HepG2 (cell line): ENCODE results near the gene C12orf43. TPM values are rescaled to one million over a fixed set of nuclear protein-coding genes. Genes with fewer than 3 reads are reported as not detected.

Experiments used
- BCL6 ChIP-seq: IDR thresholded peaks from 2 replicates; pipeline ENCODE4 v1.6.1; 2016; ENCODE audit warnings: missing genetic modification reagents, missing compliant biosample characterization
- DMAP1 ChIP-seq: IDR thresholded peaks from 2 replicates; pipeline ENCODE4 v1.6.1; 2016
- GABPA ChIP-seq, 2 experiments: IDR thresholded peaks; 2 replicates each; pipeline ENCODE4 v1.6.1; 2011 to 2016; ENCODE audit warnings: low read depth in 2 of 2, low read length in 1 of 2, missing biosample characterization in 1 of 2, missing genetic modification characterization in 1 of 2
- HES4 ChIP-seq: sonication (generic); formaldehyde crosslinking; IDR thresholded peaks from 2 replicates; pipeline ENCODE4 v1.9.0; 2021; ENCODE audit warnings: mild to moderate bottlenecking, missing genetic modification reagents, borderline replicate concordance
- HNRNPL ChIP-seq: fragments of 200-400 bp; formaldehyde crosslinking; IDR thresholded peaks from 2 replicates; pipeline ENCODE4 v1.6.1; 2017; ENCODE audit warnings: mild to moderate bottlenecking, low read depth, low read length
- HOXA3 ChIP-seq: sonication (generic); formaldehyde crosslinking; IDR thresholded peaks from 2 replicates; pipeline ENCODE4 v1.5.0; 2020; ENCODE audit warnings: missing genetic modification reagents
- HOXA7 ChIP-seq: sonication (generic); formaldehyde crosslinking; IDR thresholded peaks from 2 replicates; pipeline ENCODE4 v1.8.1; 2022; ENCODE audit warnings: mild to moderate bottlenecking, missing genetic modification reagents, moderate library complexity
- KLF9 ChIP-seq: IDR thresholded peaks from 2 replicates; pipeline ENCODE4 v1.6.1; 2016; ENCODE audit warnings: low read depth
- MTA1 ChIP-seq: sonication (generic); formaldehyde crosslinking; IDR thresholded peaks from 2 replicates; pipeline ENCODE4 v1.4.0; 2020; ENCODE audit warnings: missing genetic modification reagents, mild to moderate bottlenecking, borderline replicate concordance
- NAIF1 ChIP-seq: sonication (generic); formaldehyde crosslinking; IDR thresholded peaks from 2 replicates; pipeline ENCODE4 v1.5.0; 2020; ENCODE audit warnings: mild to moderate bottlenecking, missing genetic modification reagents, borderline replicate concordance
- NCOA2 ChIP-seq: sonication (generic); formaldehyde crosslinking; IDR thresholded peaks from 2 replicates; pipeline ENCODE4 v1.8.0; 2022; ENCODE audit warnings: inconsistent platforms
- SMC3 ChIP-seq: IDR thresholded peaks from 2 replicates; pipeline ENCODE4 v1.6.1; 2011; ENCODE audit warnings: low read length, improper control_type of control experiment
- SMYD3 ChIP-seq: sonication (generic); formaldehyde crosslinking; IDR thresholded peaks from 2 replicates; pipeline ENCODE4 v1.8.1; 2023; ENCODE audit warnings: mild to moderate bottlenecking, missing genetic modification reagents
- SOX13 ChIP-seq, 3 experiments: fragments of 450-650 bp in 1 of 3; sonication (generic) in 1 of 3; formaldehyde crosslinking in 1 of 3; IDR thresholded peaks in 2 of 3; conservative IDR thresholded peaks in 1 of 3; 2 replicates each; pipeline versions ENCODE4 v1.5.0 to v1.6.1; 2016 to 2020; ENCODE audit warnings: antibody characterized with exemption in 1 of 3, mild to moderate bottlenecking in 1 of 3, missing compliant biosample characterization in 1 of 3, missing genetic modification reagents in 1 of 3, moderate library complexity in 1 of 3
- ZNF660 ChIP-seq: sonication (generic); formaldehyde crosslinking; IDR thresholded peaks from 2 replicates; pipeline ENCODE4 v1.5.1; 2020; ENCODE audit warnings: mild to moderate bottlenecking, low read depth, missing genetic modification reagents, borderline replicate concordance
- ZNF878 ChIP-seq: sonication (generic); formaldehyde crosslinking; IDR thresholded peaks from 2 replicates; pipeline ENCODE4 v1.8.1; 2023; ENCODE audit warnings: mild to moderate bottlenecking, missing genetic modification reagents, moderate library complexity
- polyA plus RNA-seq, 8 experiments: library from polyadenylated mRNA; depleted of rRNA in 3 of 8; stranded (reverse) in 7 of 8; unstranded in 1 of 8; fragments of >200 nt; fragmentation: Illumina TruSeq in 4 of 8; extraction: Trizol in 4 of 8; gene quantifications; 2 replicates each; pipeline versions ENCODE4 v1.2.1 to v1.2.3, GENCODE V29; 2011 to 2016; ENCODE audit warnings: low read depth in 4 of 8, missing spikeins in 1 of 8, mixed read lengths in 1 of 8; ENCODE audit not compliant: insufficient read depth in 1 of 8
- total RNA-seq, 5 experiments: library from RNA; depleted of rRNA; stranded (reverse); fragments of >200 nt; fragmentation: Illumina TruSeq; extraction: Trizol; gene quantifications; 2 replicates each; pipeline ENCODE4 v1.2.3, GENCODE V29; 2016; ENCODE audit warnings: low read depth in 1 of 5
- TF ChIP-seq, protein P1 (sequence below): sonication (generic); formaldehyde crosslinking; IDR thresholded peaks from 2 replicates; pipeline ENCODE4 v1.5.0; 2020; ENCODE audit warnings: mild to moderate bottlenecking, missing genetic modification reagents, borderline replicate concordance
- TF ChIP-seq, protein P2 (sequence below): sonication (generic); formaldehyde crosslinking; IDR thresholded peaks from 2 replicates; pipeline ENCODE4 v1.9.0; 2022; ENCODE audit warnings: missing genetic modification reagents, mild to moderate bottlenecking, borderline replicate concordance
- TF ChIP-seq, protein P3 (sequence below): IDR thresholded peaks from 2 replicates; pipeline ENCODE4 v1.4.0; 2020; ENCODE audit warnings: mild to moderate bottlenecking, missing genetic modification reagents

Gene C12orf43
- total and polyA plus RNA-seq, 2 of the 13 experiments (the other 11 are each of a cell fraction or from before 2014, with no cell fraction given): 7.9 to 11.1 TPM

GRCh38 chr12:120984351-120984898 is 31.9 kb downstream of the C12orf43 start (continued):
- TF ChIP-seq GABPA (IDR thresholded peaks at IDR 0.05; ENCODE audit: low read depth, low read length) (no peak), GABPA (CRISPR knock-in tag; IDR thresholded peaks at IDR 0.05; ENCODE audit: low read depth) (no peak), HNRNPL (no peak), KLF9 (CRISPR knock-in tag) (no peak), NCOA2 (CRISPR knock-in tag) (peak; percentile 60), SMYD3 (CRISPR knock-in tag) (0 out of 2 replicates have a peak, but pooled peaks have one; percentile 39), NAIF1 (CRISPR knock-in tag) (no peak), HOXA3 (CRISPR knock-in tag) (peak; percentile 48; the same call in 1 of the 2 replicates), ZNF660 (CRISPR knock-in tag) (no peak), ZNF878 (CRISPR knock-in tag) (0 out of 2 replicates have a peak, but pooled peaks have one; percentile 11), SOX13 (IDR thresholded peaks at IDR 0.05) (no peak), SOX13 (CRISPR knock-in tag; conservative IDR thresholded peaks at IDR 0.05 in 1 of 2, IDR thresholded peaks at IDR 0.05 in 1 of 2) (peak in 1 of 2 experiments; percentile 49; a peak in 1 of 4 replicates), HES4 (CRISPR knock-in tag) (no peak), SMC3 (peak; percentile 7; the same call in 1 of the 2 replicates), HOXA7 (CRISPR knock-in tag) (no peak), DMAP1 (CRISPR knock-in tag) (0 out of 2 replicates have a peak, but pooled peaks have one; percentile 21), BCL6 (CRISPR knock-in tag) (no peak), MTA1 (CRISPR knock-in tag) (0 out of 2 replicates have a peak, but pooled peaks have one; percentile 70)
- TF ChIP-seq, protein P1, sequence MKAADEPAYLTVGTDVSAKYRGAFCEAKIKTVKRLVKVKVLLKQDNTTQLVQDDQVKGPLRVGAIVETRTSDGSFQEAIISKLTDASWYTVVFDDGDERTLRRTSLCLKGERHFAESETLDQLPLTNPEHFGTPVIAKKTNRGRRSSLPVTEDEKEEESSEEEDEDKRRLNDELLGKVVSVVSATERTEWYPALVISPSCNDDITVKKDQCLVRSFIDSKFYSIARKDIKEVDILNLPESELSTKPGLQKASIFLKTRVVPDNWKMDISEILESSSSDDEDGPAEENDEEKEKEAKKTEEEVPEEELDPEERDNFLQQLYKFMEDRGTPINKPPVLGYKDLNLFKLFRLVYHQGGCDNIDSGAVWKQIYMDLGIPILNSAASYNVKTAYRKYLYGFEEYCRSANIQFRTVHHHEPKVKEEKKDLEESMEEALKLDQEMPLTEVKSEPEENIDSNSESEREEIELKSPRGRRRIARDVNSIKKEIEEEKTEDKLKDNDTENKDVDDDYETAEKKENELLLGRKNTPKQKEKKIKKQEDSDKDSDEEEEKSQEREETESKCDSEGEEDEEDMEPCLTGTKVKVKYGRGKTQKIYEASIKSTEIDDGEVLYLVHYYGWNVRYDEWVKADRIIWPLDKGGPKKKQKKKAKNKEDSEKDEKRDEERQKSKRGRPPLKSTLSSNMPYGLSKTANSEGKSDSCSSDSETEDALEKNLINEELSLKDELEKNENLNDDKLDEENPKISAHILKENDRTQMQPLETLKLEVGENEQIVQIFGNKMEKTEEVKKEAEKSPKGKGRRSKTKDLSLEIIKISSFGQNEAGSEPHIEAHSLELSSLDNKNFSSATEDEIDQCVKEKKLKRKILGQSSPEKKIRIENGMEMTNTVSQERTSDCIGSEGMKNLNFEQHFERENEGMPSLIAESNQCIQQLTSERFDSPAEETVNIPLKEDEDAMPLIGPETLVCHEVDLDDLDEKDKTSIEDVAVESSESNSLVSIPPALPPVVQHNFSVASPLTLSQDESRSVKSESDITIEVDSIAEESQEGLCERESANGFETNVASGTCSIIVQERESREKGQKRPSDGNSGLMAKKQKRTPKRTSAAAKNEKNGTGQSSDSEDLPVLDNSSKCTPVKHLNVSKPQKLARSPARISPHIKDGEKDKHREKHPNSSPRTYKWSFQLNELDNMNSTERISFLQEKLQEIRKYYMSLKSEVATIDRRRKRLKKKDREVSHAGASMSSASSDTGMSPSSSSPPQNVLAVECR (CRISPR knock-in tag): peak; percentile 25; the same call in 1 of the 2 replicates
- TF ChIP-seq, protein P2, sequence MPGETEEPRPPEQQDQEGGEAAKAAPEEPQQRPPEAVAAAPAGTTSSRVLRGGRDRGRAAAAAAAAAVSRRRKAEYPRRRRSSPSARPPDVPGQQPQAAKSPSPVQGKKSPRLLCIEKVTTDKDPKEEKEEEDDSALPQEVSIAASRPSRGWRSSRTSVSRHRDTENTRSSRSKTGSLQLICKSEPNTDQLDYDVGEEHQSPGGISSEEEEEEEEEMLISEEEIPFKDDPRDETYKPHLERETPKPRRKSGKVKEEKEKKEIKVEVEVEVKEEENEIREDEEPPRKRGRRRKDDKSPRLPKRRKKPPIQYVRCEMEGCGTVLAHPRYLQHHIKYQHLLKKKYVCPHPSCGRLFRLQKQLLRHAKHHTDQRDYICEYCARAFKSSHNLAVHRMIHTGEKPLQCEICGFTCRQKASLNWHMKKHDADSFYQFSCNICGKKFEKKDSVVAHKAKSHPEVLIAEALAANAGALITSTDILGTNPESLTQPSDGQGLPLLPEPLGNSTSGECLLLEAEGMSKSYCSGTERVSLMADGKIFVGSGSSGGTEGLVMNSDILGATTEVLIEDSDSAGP (CRISPR knock-in tag): peak; percentile 20; the same call in 1 of the 2 replicates
- TF ChIP-seq, protein P3, sequence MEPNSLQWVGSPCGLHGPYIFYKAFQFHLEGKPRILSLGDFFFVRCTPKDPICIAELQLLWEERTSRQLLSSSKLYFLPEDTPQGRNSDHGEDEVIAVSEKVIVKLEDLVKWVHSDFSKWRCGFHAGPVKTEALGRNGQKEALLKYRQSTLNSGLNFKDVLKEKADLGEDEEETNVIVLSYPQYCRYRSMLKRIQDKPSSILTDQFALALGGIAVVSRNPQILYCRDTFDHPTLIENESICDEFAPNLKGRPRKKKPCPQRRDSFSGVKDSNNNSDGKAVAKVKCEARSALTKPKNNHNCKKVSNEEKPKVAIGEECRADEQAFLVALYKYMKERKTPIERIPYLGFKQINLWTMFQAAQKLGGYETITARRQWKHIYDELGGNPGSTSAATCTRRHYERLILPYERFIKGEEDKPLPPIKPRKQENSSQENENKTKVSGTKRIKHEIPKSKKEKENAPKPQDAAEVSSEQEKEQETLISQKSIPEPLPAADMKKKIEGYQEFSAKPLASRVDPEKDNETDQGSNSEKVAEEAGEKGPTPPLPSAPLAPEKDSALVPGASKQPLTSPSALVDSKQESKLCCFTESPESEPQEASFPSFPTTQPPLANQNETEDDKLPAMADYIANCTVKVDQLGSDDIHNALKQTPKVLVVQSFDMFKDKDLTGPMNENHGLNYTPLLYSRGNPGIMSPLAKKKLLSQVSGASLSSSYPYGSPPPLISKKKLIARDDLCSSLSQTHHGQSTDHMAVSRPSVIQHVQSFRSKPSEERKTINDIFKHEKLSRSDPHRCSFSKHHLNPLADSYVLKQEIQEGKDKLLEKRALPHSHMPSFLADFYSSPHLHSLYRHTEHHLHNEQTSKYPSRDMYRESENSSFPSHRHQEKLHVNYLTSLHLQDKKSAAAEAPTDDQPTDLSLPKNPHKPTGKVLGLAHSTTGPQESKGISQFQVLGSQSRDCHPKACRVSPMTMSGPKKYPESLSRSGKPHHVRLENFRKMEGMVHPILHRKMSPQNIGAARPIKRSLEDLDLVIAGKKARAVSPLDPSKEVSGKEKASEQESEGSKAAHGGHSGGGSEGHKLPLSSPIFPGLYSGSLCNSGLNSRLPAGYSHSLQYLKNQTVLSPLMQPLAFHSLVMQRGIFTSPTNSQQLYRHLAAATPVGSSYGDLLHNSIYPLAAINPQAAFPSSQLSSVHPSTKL (CRISPR knock-in tag): peak; percentile 68
